ENCODE measurements around the gene PECR.
"Not testable (repeated sequence)": the region's sequence is repeated elsewhere in the genome, so short reads cannot be mapped to it uniquely, and the experiment has no call there.

Gene PECR

DNA sequence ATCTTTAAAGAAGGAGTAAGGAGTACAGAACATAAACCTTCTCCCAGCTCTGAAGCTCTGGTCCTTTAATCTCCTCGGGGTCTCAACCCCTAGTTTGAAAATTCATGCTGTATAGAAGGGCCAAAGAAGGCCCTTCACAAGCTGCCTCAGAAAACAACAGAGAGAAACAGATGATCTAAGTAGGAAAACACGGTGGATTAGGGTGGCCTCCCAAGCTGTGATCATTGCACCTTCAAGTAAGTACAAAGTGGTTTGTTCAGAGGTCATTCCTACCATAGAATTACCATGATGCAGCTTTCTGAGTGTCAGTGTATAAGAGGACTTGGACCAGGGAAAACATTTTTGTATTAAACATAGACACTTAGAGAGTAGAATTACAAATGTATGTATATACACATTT lies 11.0 kb upstream of the PECR start:
- Mint-ChIP-seq H3K27ac (no peak overlapping the region), H3K4me3 (no peak overlapping the region), H3K27me3 (no peaks in the 10 kb centered on the region), H3K36me3 (ENCODE audit: insufficient read depth) (peaks cover 2% of the 10 kb centered on the region), H3K4me1 (ENCODE audit: low read depth in 2 of 2) (peaks cover 3 to 8% of the 10 kb centered on the region in 2 donors), H3K9me3 (no peaks in the 10 kb centered on the region)
- ATAC-seq (replicated peaks) (no peak), DNase-seq (no peak)

DNA sequence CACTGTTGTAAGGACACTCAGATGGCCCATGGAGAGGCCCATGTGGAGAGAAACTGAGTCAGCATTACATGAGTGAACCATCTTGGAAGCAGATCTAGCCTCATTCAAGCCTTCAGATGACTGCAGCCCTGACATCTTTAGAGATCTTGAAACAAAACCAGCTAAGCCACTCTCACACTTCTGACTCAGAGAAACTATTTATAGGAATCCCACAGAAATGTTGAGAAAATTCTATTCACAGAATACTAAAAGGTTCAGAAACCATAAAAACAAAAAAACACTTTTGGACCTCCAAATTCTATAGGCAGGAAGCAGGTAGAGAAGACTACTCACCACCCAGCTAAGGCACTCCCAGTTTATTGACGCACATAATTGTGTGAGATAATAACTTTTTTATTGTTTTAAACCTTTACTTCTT lies 8.8 kb upstream of the PECR start:
- no peak for DNase-seq
- no peak for ATAC-seq (replicated peaks)
- Mint-ChIP-seq H3K4me1 (ENCODE audit: low read depth in 2 of 2) (peaks cover 3 to 9% of the 10 kb centered on the region in 2 donors), H3K27ac (peak overlapping the region in 1 of 2 donors; percentile 16), H3K4me3 (no peak overlapping the region), H3K27me3 (no peaks in the 10 kb centered on the region), H3K9me3 (no peaks in the 10 kb centered on the region), H3K36me3 (ENCODE audit: insufficient read depth) (no peaks in the 10 kb centered on the region)

DNA sequence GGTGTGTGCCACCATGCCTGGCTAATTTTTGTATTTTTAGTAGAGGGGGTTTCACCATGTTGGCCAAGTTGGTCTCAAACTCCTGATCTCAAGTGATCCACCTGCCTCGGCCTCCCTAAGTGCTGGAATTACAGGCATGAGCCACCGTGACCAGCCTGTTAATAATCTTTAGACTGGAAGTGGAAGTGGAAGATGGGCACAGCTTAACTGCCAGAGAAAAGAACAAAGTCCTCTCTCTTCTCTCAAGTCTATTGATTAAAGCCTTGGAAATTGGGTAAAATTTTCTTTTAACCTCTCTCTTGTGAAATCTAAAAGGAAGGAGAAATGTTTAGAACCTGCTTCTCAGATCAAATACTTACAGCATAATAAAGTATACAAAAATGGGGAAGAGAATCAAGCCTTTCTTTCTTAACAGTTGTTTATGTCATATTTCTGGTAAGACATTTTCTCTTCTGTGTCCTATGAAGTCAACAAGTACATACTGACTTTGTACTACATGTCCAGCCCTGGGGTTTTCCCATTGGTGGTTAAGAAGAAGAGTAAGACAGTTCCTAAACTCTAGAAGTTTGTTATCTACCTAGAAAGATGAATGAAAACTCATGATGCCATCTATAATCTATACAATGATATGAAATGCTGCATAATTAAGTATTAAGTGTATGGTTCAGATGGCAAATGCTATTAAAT lies 4.7 kb upstream of the PECR start:
- H3K9me3 Mint-ChIP-seq = no peaks in the 10 kb centered on the region
- H3K4me1 Mint-ChIP-seq (ENCODE audit: low read depth in 2 of 2) = peaks cover 38 to 48% of the 10 kb centered on the region in 2 donors
- no peak overlapping the region for H3K4me3 Mint-ChIP-seq
- no peak for DNase-seq
- no peaks in the 10 kb centered on the region for H3K36me3 Mint-ChIP-seq (ENCODE audit: insufficient read depth)
- no peak for ATAC-seq (replicated peaks)
- no peaks in the 10 kb centered on the region for H3K27me3 Mint-ChIP-seq
- H3K27ac Mint-ChIP-seq = peak overlapping the region; percentile 49 to 89

DNA sequence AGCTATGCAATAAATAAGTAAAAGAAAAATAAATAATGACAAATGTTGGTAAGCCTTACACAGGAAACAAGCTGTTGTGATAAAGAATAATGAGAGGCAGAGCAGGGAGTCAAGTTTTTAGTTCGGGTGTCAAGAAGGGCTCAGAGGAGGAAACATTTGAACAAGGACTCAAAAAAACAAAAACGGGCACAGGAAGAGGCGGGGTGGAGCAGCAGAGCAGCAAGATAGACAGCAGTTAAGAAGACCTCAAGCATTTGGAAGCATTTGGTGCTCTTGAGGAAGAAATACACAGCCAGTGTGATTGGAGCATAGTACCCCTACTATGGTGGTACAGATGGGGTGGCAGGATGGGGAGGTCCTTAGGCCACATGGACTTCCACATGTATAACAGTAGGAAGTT lies 2.9 kb upstream of the PECR start:
- H3K4me1 Mint-ChIP-seq (ENCODE audit: low read depth in 2 of 2) = peaks cover 39 to 51% of the 10 kb centered on the region in 2 donors
- H3K27me3 Mint-ChIP-seq = no peaks in the 10 kb centered on the region
- ATAC-seq (replicated peaks) (no peak), DNase-seq (peak in 1 of 3 experiments; percentile 5)
- no peaks in the 10 kb centered on the region for H3K36me3 Mint-ChIP-seq (ENCODE audit: insufficient read depth)
- H3K9me3 Mint-ChIP-seq = no peaks in the 10 kb centered on the region
- H3K4me3 Mint-ChIP-seq = peak overlapping the region; percentile 52 to 63
- peak overlapping the region; percentile 89 to 90 for H3K27ac Mint-ChIP-seq

DNA sequence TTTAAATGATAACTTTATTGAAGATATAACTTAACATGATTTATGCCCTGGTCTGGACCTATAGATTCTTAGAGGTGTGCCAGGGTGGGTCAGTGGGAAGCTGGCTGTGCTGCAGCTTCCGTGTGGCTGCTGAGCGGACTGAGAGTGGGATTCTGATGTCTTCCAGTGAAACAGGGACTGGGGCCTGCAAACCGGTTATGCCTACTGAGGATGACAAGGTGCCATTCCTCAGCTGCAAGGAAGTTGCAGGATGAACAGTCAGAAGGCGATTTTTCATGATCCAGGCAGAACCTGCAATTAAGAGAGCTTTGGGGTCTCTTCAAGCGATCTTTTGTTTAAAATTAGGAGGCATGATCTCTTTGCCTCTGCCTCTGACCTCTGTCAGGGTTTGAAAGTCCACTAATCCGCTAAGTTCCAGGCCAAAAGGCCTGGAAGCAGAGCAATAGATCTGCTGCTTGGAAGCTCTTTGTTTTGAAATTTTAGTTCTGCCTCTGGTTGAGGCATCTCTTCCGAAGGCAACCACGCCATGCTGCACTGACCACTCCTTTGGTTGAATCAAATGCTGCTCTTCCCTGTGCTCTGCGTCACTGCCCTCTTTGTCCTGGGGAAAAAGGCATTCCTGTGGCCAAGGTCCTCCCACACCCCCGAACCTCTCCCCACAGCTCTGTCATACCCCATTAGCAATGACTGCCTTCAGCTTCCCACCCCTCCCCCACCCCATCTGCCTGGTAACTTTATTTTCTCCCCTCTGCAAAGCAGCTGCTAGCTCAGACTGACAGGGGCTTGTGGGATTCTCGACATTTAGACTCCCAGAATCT lies 2.1 kb upstream of the PECR start:
- peak overlapping the region; percentile 63 to 95 for H3K4me3 Mint-ChIP-seq

DNA sequence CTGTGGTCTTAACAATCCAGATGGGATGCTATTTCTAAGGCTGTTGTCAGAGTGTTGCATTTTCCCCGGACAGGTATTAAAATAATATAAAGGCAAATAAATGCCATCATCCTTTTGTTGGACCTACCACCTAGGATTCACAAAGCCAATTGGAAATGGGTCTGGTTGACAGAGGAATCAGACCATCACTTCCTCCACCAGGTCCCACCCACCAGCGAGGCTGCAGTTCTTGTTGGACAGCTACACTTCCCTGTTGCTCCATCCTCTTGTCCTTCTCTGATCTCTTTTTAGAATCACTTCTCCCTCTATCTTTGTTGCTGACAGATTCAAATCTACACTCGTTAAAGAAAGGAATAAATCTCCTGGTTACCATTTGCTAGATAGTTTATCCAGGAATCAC lies 1.2 kb upstream of the PECR start:
- Mint-ChIP-seq H3K27ac (peak overlapping the region; percentile 90), H3K4me1 (ENCODE audit: low read depth in 2 of 2) (peaks cover 39 to 51% of the 10 kb centered on the region in 2 donors), H3K27me3 (no peaks in the 10 kb centered on the region), H3K9me3 (no peaks in the 10 kb centered on the region), H3K36me3 (ENCODE audit: insufficient read depth) (no peaks in the 10 kb centered on the region), H3K4me3 (peak overlapping the region; percentile 93 to 95)
- DNase-seq (no peak), ATAC-seq (replicated peaks) (no peak)

More for the DNA sequence above, 2.1 kb upstream of the PECR start:
- Mint-ChIP-seq H3K9me3 (no peaks in the 10 kb centered on the region), H3K4me1 (ENCODE audit: low read depth in 2 of 2) (peaks cover 39 to 51% of the 10 kb centered on the region in 2 donors), H3K36me3 (ENCODE audit: insufficient read depth) (no peaks in the 10 kb centered on the region), H3K27ac (peak overlapping the region; percentile 90), H3K27me3 (no peaks in the 10 kb centered on the region)
- no peak for ATAC-seq (replicated peaks)
- no peak for DNase-seq

DNA sequence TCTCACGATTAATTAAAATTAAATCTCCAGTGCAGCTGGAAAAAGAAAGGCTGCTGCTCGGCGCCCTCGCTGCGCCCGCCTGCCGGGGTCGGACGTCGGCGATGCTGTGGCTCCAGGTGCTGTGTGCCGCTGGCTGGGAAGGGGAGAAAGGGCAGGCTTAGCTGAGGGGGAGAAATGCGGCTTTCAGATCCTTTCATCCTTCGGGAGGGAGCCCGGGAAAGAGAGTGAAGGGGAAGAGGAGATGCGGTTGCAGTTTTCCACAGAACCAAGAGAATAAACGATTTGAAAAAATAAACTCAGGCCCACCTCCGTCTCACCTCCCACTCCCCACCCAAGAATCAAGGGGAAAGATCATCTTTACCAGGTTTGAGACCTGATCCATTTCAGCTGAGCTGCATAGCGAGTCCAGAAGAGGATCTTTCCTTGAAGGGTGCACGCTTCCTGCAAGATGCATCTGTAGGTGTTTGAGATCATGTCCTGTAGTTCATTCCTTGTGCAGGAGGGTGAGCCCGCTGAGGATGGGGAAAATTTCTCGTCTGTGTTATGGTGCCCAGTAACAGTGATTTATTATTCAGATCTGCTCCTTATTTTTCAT lies 605 bp upstream of the PECR start:
- H3K36me3 Mint-ChIP-seq (ENCODE audit: insufficient read depth) = no peaks in the 10 kb centered on the region
- peaks cover 39 to 51% of the 10 kb centered on the region in 2 donors for H3K4me1 Mint-ChIP-seq (ENCODE audit: low read depth in 2 of 2)
- ATAC-seq (replicated peaks) = no peak
- no peaks in the 10 kb centered on the region for H3K9me3 Mint-ChIP-seq
- DNase-seq = peak in 1 of 3 experiments; percentile 1
- peak overlapping the region; percentile 90 for H3K27ac Mint-ChIP-seq
- no peaks in the 10 kb centered on the region for H3K27me3 Mint-ChIP-seq
- H3K4me3 Mint-ChIP-seq = peak overlapping the region; percentile 93 to 95

DNA sequence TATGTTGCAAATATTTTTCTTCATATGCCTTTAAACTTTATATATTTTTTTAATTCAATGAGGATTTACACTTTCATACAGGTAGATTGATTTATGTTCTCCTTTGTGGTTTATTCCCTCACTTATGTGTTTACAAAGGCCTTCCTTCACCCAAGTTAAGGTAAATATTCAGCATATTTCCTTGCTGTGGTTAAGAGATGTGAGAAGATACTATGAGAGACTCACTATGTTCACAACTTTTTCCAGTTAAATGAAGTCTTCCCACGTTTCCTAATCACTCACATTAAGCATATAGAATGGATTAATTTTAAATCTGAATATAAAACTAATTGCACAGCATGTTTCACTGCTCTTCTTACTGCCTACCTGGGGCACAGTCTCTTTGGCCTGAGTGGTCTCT lies 597 bp downstream of the PECR start:
- H3K36me3 Mint-ChIP-seq (ENCODE audit: insufficient read depth) = no peaks in the 10 kb centered on the region

GRCh38 chr2:216080048-216080447 lies 1.6 kb downstream of the PECR start:
- H3K4me1 Mint-ChIP-seq (ENCODE audit: low read depth in 2 of 2) = peaks cover 36 to 47% of the 10 kb centered on the region in 2 donors
- not testable (repeated sequence) for DNase-seq; H3K27me3 Mint-ChIP-seq; H3K9me3 Mint-ChIP-seq; H3K36me3 Mint-ChIP-seq (ENCODE audit: insufficient read depth); ATAC-seq (replicated peaks); H3K27ac Mint-ChIP-seq
- H3K4me3 Mint-ChIP-seq = peak overlapping the region in 1 of 2 donors; percentile 95

More for the DNA sequence above, 597 bp downstream of the PECR start:
- DNase-seq (no peak), ATAC-seq (replicated peaks) (no peak)
- Mint-ChIP-seq H3K4me3 (peak overlapping the region; percentile 93 to 95), H3K9me3 (no peaks in the 10 kb centered on the region), H3K4me1 (ENCODE audit: low read depth in 2 of 2) (peaks cover 39 to 51% of the 10 kb centered on the region in 2 donors), H3K27ac (peak overlapping the region; percentile 90), H3K27me3 (no peaks in the 10 kb centered on the region)

DNA sequence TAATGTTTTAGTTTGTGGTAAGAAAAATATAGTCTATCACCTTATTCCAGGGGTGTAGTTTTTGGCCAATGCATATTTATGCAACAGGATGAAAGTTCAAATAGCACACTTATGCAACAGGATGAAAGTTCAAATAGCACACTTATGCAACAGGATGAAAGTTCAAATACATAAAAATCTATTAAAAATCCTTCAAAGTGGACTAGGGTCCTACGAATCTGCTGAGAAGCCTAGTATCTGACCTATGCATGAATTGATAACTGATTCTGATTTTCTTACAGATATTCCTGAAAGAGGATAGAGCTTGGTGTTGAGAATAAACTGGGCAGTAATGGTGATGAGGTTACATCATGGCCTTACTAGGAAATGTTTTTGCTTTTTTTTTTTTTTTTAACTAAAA lies 2.8 kb downstream of the PECR start:
- H3K4me3 Mint-ChIP-seq = no peak overlapping the region
- H3K36me3 Mint-ChIP-seq (ENCODE audit: insufficient read depth) = no peaks in the 10 kb centered on the region
- H3K4me1 Mint-ChIP-seq (ENCODE audit: low read depth in 2 of 2) = peaks cover 27 to 41% of the 10 kb centered on the region in 2 donors
- H3K27me3 Mint-ChIP-seq = no peaks in the 10 kb centered on the region
- H3K27ac Mint-ChIP-seq = no peak overlapping the region
- DNase-seq = no peak
- no peaks in the 10 kb centered on the region for H3K9me3 Mint-ChIP-seq
- ATAC-seq (replicated peaks) = no peak

- no peak overlapping the region for H3K27ac Mint-ChIP-seq
- no peak overlapping the region for H3K4me3 Mint-ChIP-seq
Measured at GRCh38 chr2:216075510-216076485, 5.8 kb downstream of the PECR start.

DNA sequence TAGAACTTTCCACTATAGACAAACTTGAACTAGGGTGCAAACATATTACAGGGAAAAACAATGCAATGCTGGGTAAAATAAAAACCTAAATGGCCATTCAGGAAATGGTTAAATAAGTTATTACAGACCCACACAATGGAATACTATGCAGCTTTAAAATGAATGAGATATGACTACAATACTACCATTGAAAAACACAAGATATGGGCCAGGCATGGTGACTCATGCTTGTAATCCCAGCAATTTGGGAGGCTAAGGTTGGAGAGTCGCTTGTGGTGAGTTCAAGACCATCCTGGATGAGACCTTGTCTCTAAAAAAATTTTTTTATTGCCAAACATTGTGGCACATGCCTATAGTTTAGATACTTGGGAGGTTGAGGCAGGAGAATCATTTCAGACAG lies 6.8 kb downstream of the PECR start:
- Mint-ChIP-seq H3K4me3 (no peak overlapping the region), H3K27me3 (no peaks in the 10 kb centered on the region), H3K4me1 (ENCODE audit: low read depth in 2 of 2) (peaks cover 3 to 5% of the 10 kb centered on the region in 2 donors), H3K27ac (no peak overlapping the region), H3K9me3 (no peaks in the 10 kb centered on the region), H3K36me3 (ENCODE audit: insufficient read depth) (no peaks in the 10 kb centered on the region)
- no peak for ATAC-seq (replicated peaks)
- no peak for DNase-seq

More at GRCh38 chr2:216075510-216076485, 5.8 kb downstream of the PECR start:
- H3K27me3 Mint-ChIP-seq = no peaks in the 10 kb centered on the region
- DNase-seq (no peak), ATAC-seq (replicated peaks) (no peak)
- H3K36me3 Mint-ChIP-seq (ENCODE audit: insufficient read depth) = no peaks in the 10 kb centered on the region
- H3K4me1 Mint-ChIP-seq (ENCODE audit: low read depth in 2 of 2) = peaks cover 5 to 13% of the 10 kb centered on the region in 2 donors
- no peaks in the 10 kb centered on the region for H3K9me3 Mint-ChIP-seq

- no peak for ATAC-seq (replicated peaks)
- no peak overlapping the region for H3K27ac Mint-ChIP-seq
- no peak overlapping the region for H3K4me3 Mint-ChIP-seq
- H3K36me3 Mint-ChIP-seq (ENCODE audit: insufficient read depth) = no peaks in the 10 kb centered on the region
- no peaks in the 10 kb centered on the region for H3K9me3 Mint-ChIP-seq
- peaks cover 3 to 5% of the 10 kb centered on the region in 2 donors for H3K4me1 Mint-ChIP-seq (ENCODE audit: low read depth in 2 of 2)
- H3K27me3 Mint-ChIP-seq = no peaks in the 10 kb centered on the region
- no peak for DNase-seq
Measured at GRCh38 chr2:216074380-216074779, 7.2 kb downstream of the PECR start.
